ENCODE results near the gene SPATS1.

The SPATS1 gene

GRCh38 chr6:44388135-44388487 is 45.7 kb downstream of the SPATS1 start:
- H3K4me3 ChIP-seq (ENCODE audit: extremely low read depth, insufficient read depth, low read length, poor library complexity, severe bottlenecking) = peak overlapping the region; percentile 76
- peak overlapping the region; percentile 41 for H3K27ac ChIP-seq (ENCODE audit: low read depth, low read length, severe bottlenecking)
- WGBS, 2 experiments (ENCODE audit: insufficient coverage in 2 of 2) = 0 to 2% methylated on average over 5 of the region's 10 CpGs
- peaks cover 8% of the 10 kb centered on the region for H3K4me1 ChIP-seq (ENCODE audit: control insufficient read depth, insufficient read depth, low read length, poor library complexity, severe bottlenecking)
- peaks cover 25% of the 10 kb centered on the region for H3K36me3 ChIP-seq (ENCODE audit: control insufficient read depth, insufficient read depth, low read length)
- no peaks in the 10 kb centered on the region for H3K9me3 ChIP-seq (ENCODE audit: control insufficient read depth, low read length)

- H3K36me3 ChIP-seq (ENCODE audit: control insufficient read depth, insufficient read depth, low read length) = peaks cover 33% of the 10 kb centered on the region
- H3K4me1 ChIP-seq (ENCODE audit: control insufficient read depth, insufficient read depth, low read length, poor library complexity, severe bottlenecking) = peaks cover 8% of the 10 kb centered on the region
- H3K9me3 ChIP-seq (ENCODE audit: control insufficient read depth, low read length) = no peaks in the 10 kb centered on the region
- H3K27ac ChIP-seq (ENCODE audit: low read depth, low read length, severe bottlenecking) = no peak overlapping the region
- 83 to 86% methylated on average over 5 of the region's 5 CpGs for WGBS, 2 experiments (ENCODE audit: insufficient coverage in 2 of 2)
- peak overlapping the region; percentile 76 for H3K4me3 ChIP-seq (ENCODE audit: extremely low read depth, insufficient read depth, low read length, poor library complexity, severe bottlenecking)
These were observed 46.4 kb downstream of the SPATS1 start for GRCh38 chr6:44388887-44389286.

GRCh38 chr6:44390158-44390683 is 47.8 kb downstream of the SPATS1 start:
- Histone ChIP-seq H3K27ac (ENCODE audit: low read depth, low read length, severe bottlenecking) (no peak overlapping the region), H3K9me3 (ENCODE audit: control insufficient read depth, low read length) (no peaks in the 10 kb centered on the region), H3K36me3 (ENCODE audit: control insufficient read depth, insufficient read depth, low read length) (peaks cover 45% of the 10 kb centered on the region), H3K4me3 (ENCODE audit: extremely low read depth, insufficient read depth, low read length, poor library complexity, severe bottlenecking) (no peak overlapping the region), H3K4me1 (ENCODE audit: control insufficient read depth, insufficient read depth, low read length, poor library complexity, severe bottlenecking) (peaks cover 8% of the 10 kb centered on the region)
- 93 to 100% methylated on average over 1 of the region's 1 CpG for WGBS, 2 experiments (ENCODE audit: insufficient coverage in 2 of 2)

All from mesodermal cell (in vitro differentiated cells).